Epithelial cell of esophagus (primary cell): ENCODE data around the gene ATG5.
A peak's percentile ranks its signal among the peaks of the same experiment; 100 is the strongest.

ENCODE experiments used
- DNase-seq: peaks from one replicate; pipeline ENCODE4 v3.0.0; 2010; ENCODE audit warnings: low read depth
- H3K4me3 ChIP-seq: 2 replicates; pipeline ENCODE4 v1.5.1; 2011; ENCODE audit warnings: mild to moderate bottlenecking, low read length, control low read depth
- CTCF ChIP-seq: IDR thresholded peaks from 2 replicates; pipeline ENCODE4 v1.5.1; 2011; ENCODE audit warnings: low read depth, mild to moderate bottlenecking, low read length, control low read depth, inconsistent platforms; ENCODE audit not compliant: insufficient read depth; ENCODE audit errors: missing control alignments

The ATG5 gene

GRCh38 chr6:106204961-106205360 lies 120.6 kb downstream of the ATG5 start:
- no peak for TF ChIP-seq CTCF

GRCh38 chr6:106199998-106200397 lies 125.6 kb downstream of the ATG5 start:
- no peak for TF ChIP-seq CTCF
- peak; percentile 82 for DNase-seq
- H3K4me3 ChIP-seq = no peak overlapping the region

More at GRCh38 chr6:106204961-106205360, 120.6 kb downstream of the ATG5 start:
- no peak for DNase-seq
- no peak overlapping the region for H3K4me3 ChIP-seq

GRCh38 chr6:106199331-106199730 lies 126.2 kb downstream of the ATG5 start:
- DNase-seq = no peak
- TF ChIP-seq CTCF = no peak
- H3K4me3 ChIP-seq = no peak overlapping the region

GRCh38 chr6:106197441-106197840 lies 128.1 kb downstream of the ATG5 start:
- no peak overlapping the region for H3K4me3 ChIP-seq
- TF ChIP-seq CTCF = no peak
- peak; percentile 27 for DNase-seq

GRCh38 chr6:106194949-106195921 lies 130.3 kb downstream of the ATG5 start:
- no peak overlapping the region for H3K4me3 ChIP-seq
- peak; percentile 96 for DNase-seq
- TF ChIP-seq CTCF = no peak

- TF ChIP-seq CTCF = no peak
- DNase-seq = peak; percentile 67
- H3K4me3 ChIP-seq = no peak overlapping the region
These were observed 132.7 kb downstream of the ATG5 start for GRCh38 chr6:106192824-106193223.
